Measurements from ENCODE around the gene OCRL.

Gene OCRL

DNA sequence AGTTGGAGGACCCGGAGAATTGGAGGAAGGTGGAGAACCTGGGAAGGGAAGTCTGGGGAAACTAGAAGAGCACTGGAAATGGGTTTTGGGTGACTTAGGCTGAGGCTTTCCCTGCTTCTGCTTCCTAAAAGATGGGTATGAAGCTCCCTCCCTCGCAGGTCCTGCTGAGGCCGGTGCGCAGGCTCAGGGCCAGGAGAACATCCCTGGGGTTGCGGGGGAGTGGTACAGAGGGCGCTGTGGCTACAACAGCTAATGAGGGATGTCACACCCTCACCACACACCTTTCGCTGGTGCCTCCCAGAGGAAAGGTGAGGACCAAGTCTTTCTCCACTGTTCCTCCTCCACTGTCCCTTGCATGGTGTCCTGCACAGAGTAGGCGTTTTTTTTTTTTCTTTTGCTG is 98.9 kb downstream of the OCRL start:
- DNase-seq = no peak

DNA sequence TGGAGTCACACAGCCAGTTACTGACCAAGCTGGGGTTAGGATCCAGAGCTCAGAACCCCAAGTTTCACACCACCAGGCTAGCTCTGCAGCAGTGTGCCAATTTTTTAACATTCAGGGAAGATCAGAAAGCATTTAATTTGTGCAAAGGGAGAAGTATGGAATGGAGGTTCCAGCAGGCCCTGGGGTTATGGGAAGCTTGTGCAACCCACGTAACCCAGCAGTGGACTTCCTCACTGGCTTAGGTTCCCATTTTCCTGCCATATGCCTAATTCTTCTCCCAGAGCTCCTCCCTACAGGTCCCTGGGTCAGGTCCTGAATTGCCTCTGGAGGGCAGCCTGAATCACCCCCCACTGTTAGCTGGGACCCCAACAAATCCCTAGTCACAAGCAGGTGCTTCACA is 100.7 kb downstream of the OCRL start:
- no peak for DNase-seq

DNA sequence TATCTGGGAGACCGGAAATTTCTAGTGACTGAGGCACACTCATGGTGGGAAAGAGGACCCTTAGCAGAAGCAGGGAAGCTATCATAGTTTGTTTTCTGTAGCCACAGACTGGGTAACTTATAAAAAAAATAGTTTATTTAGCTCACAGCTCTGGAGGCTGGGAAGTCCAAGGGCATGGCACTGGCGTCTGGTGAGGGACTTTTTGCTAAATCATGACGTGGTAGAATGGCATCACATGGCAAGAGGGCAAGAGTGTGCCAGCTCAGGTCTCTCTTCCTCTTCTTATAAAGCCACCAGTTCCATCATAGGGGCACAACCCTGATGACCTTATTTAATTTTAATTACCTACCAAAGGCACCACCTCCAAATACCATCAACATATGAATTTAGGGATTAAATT is 101.4 kb downstream of the OCRL start:
- no peak for DNase-seq

DNA sequence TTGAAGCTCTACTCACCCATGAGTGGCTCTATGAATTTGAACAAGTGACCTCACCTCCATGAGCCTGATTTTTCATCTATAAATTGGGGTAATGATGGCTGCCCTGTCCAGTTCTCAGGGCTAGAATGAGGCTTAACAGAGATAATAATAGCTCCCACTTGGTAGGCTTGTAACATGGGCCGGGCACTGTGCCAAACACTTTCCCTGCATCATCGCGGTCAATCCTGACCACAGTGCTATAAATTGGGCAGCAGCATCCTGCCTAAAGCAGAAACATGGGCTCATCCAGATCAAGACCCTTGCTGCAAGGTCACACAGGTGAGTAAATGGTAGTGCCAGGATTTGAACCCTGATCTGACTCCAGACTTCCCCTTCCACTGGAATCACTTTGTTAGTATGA is 101.9 kb downstream of the OCRL start:
- no peak for DNase-seq
